LNCAP (cell line): ENCODE results near the gene KRTAP6-1.

ENCODE experiments used
- CTCF ChIP-seq: fragments of 450-650 bp; IDR thresholded peaks from 2 replicates; pipeline ENCODE4 v1.5.1; 2017; ENCODE audit warnings: mild to moderate bottlenecking

KRTAP6-1 gene

GRCh38 chr21:30600787-30601186 lies 12.9 kb downstream of the KRTAP6-1 start, which contains the start of gene KRTAP22-1:
TSS of gene KRTAP22-1 (plus strand) at chr21:30601087.
- no peak for TF ChIP-seq CTCF

- TF ChIP-seq CTCF = no peak
Measured at GRCh38 chr21:30598802-30599201, 14.9 kb downstream of the KRTAP6-1 start, which contains the start of gene KRTAP6-2. TSS of gene KRTAP6-2 (minus strand) at chr21:30598902. CDS start at chr21:30598874, 28 bp downstream.

GRCh38 chr21:30592140-30592539 lies 21.6 kb downstream of the KRTAP6-1 start, which contains the start of gene KRTAP6-3:
TSS of gene KRTAP6-3 (plus strand) at chr21:30592440. CDS start at chr21:30592446, 6 bp downstream.
- TF ChIP-seq CTCF = no peak

- no peak for TF ChIP-seq CTCF
Measured at GRCh38 chr21:30590297-30590696, 23.4 kb downstream of the KRTAP6-1 start, which contains the start of gene KRTAP22-2. TSS of gene KRTAP22-2 (minus strand) at chr21:30590397.

GRCh38 chr21:30582870-30583269 lies 30.9 kb downstream of the KRTAP6-1 start:
- no peak for TF ChIP-seq CTCF

- no peak for TF ChIP-seq CTCF
Measured at GRCh38 chr21:30580132-30580531, 33.6 kb downstream of the KRTAP6-1 start.

- TF ChIP-seq CTCF = no peak
Measured at GRCh38 chr21:30579346-30579745, 34.4 kb downstream of the KRTAP6-1 start.

GRCh38 chr21:30577766-30578165 lies 36.0 kb downstream of the KRTAP6-1 start:
- TF ChIP-seq CTCF = no peak
